ENCODE data around the gene GJB1.

GRCh38 chrX:71227370-71228062 is 4.5 kb downstream of the GJB1 start:
- TF ChIP-seq CTCF (IDR thresholded peaks at IDR 0.05) (no peak), EP300 (IDR thresholded peaks at IDR 0.05) (no peak)
